ENCODE data around the gene RNF121. TPM values are rescaled to one million over a fixed set of nuclear protein-coding genes. Genes with fewer than 3 reads are reported as not detected.

RNF121 gene
- total RNA-seq, 1 donor from 2014 or later: 55.4 TPM

GRCh38 chr11:72026090-72026489 is 97.2 kb downstream of the RNF121 start:
- Mint-ChIP-seq H3K4me3 (no peak overlapping the region), H3K36me3 (peaks cover 21% of the 10 kb centered on the region), H3K4me1 (peaks cover 4% of the 10 kb centered on the region), H3K9me3 (no peaks in the 10 kb centered on the region), H3K27ac (peak overlapping the region; percentile 84), H3K27me3 (ENCODE audit: low read depth) (no peaks in the 10 kb centered on the region)
- DNase-seq (ENCODE audit: low spot score in 2 of 2, unreplicated experiment in 2 of 2): no peak
- TF ChIP-seq, protein P1, sequence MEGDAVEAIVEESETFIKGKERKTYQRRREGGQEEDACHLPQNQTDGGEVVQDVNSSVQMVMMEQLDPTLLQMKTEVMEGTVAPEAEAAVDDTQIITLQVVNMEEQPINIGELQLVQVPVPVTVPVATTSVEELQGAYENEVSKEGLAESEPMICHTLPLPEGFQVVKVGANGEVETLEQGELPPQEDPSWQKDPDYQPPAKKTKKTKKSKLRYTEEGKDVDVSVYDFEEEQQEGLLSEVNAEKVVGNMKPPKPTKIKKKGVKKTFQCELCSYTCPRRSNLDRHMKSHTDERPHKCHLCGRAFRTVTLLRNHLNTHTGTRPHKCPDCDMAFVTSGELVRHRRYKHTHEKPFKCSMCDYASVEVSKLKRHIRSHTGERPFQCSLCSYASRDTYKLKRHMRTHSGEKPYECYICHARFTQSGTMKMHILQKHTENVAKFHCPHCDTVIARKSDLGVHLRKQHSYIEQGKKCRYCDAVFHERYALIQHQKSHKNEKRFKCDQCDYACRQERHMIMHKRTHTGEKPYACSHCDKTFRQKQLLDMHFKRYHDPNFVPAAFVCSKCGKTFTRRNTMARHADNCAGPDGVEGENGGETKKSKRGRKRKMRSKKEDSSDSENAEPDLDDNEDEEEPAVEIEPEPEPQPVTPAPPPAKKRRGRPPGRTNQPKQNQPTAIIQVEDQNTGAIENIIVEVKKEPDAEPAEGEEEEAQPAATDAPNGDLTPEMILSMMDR (IDR thresholded peaks at IDR 0.05; ENCODE audit: unreplicated experiment): no peak

DNA sequence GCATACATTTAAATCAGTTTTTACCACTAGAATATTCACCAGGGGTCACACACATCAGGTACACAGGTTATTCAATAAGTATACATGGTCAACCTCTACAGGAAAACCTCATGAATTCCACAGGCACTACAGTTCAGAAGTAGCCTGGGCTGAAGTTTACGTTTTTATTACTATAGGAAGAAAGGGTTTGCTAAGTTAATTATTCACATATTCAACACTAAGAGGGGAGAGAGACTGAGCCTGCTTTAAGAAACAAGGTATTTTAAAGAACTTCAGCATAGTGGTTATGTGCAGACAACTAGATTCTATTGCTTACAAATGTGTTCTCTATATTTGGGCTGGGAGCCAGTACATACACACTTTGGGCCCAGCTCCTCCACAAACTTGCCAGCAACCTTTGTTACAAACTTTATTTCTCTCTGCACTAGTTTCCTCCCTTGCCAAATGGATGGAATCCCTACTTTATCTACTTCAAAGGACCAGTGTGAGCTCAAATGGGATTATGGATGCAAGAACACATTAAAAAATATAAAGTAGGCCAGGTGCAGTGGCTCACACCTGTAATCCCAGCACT is 101.7 kb downstream of the RNF121 start:
- Mint-ChIP-seq H3K4me3 (no peak overlapping the region), H3K9me3 (no peaks in the 10 kb centered on the region), H3K4me1 (peaks cover 4% of the 10 kb centered on the region), H3K36me3 (peaks cover 13% of the 10 kb centered on the region), H3K27ac (peak overlapping the region; percentile 40), H3K27me3 (ENCODE audit: low read depth) (no peaks in the 10 kb centered on the region)
- DNase-seq (ENCODE audit: low spot score in 2 of 2, unreplicated experiment in 2 of 2): no peak
- TF ChIP-seq, protein P1 (IDR thresholded peaks at IDR 0.05; ENCODE audit: unreplicated experiment): no peak

- TF ChIP-seq, protein P1 (IDR thresholded peaks at IDR 0.05; ENCODE audit: unreplicated experiment): no peak
- Mint-ChIP-seq H3K4me3 (no peak overlapping the region), H3K27me3 (ENCODE audit: low read depth) (no peaks in the 10 kb centered on the region), H3K36me3 (peaks cover 14% of the 10 kb centered on the region), H3K9me3 (no peaks in the 10 kb centered on the region), H3K27ac (peak overlapping the region; percentile 18), H3K4me1 (peaks cover 7% of the 10 kb centered on the region)
- DNase-seq (ENCODE audit: low spot score in 2 of 2, unreplicated experiment in 2 of 2): no peak
Observed at GRCh38 chr11:72036687-72037086, 107.8 kb downstream of the RNF121 start.

GRCh38 chr11:72037554-72038311 is 108.9 kb downstream of the RNF121 start:
- H3K27me3 Mint-ChIP-seq (ENCODE audit: low read depth): no peaks in the 10 kb centered on the region
- H3K36me3 Mint-ChIP-seq: peaks cover 14% of the 10 kb centered on the region
- DNase-seq (ENCODE audit: low spot score in 2 of 2, unreplicated experiment in 2 of 2): no peak
- H3K27ac Mint-ChIP-seq: no peak overlapping the region
- peaks cover 7% of the 10 kb centered on the region for H3K4me1 Mint-ChIP-seq
- no peaks in the 10 kb centered on the region for H3K9me3 Mint-ChIP-seq
- TF ChIP-seq, protein P1 (IDR thresholded peaks at IDR 0.05; ENCODE audit: unreplicated experiment): no peak
- H3K4me3 Mint-ChIP-seq: no peak overlapping the region

- no peak for DNase-seq (ENCODE audit: low spot score in 2 of 2, unreplicated experiment in 2 of 2)
- Mint-ChIP-seq H3K27ac (no peak overlapping the region), H3K4me1 (peaks cover 7% of the 10 kb centered on the region), H3K36me3 (peaks cover 14% of the 10 kb centered on the region), H3K27me3 (ENCODE audit: low read depth) (no peaks in the 10 kb centered on the region), H3K4me3 (no peak overlapping the region), H3K9me3 (no peaks in the 10 kb centered on the region)
- TF ChIP-seq, protein P1 (IDR thresholded peaks at IDR 0.05; ENCODE audit: unreplicated experiment): no peak
Observed at GRCh38 chr11:72038491-72038890, 109.6 kb downstream of the RNF121 start.

All from mesothelial cell of epicardium (in vitro differentiated cells).